OCI-LY3 (cell line): ENCODE results near the gene PSMC5.

ENCODE experiments used
- CTCF ChIP-seq: fragments of 200-600, 300-600 bp; sonication (generic); IDR thresholded peaks from 2 replicates; pipeline ENCODE4 v1.5.1; 2014; ENCODE audit warnings: antibody characterized with exemption, low read length, low read depth
- EZH2phosphoT487 ChIP-seq: fragments of 200-600 bp; shearing (Covaris generic); IDR thresholded peaks from 2 replicates; pipeline ENCODE4 v1.6.1; 2018; ENCODE audit warnings: antibody characterized with exemption, mixed run types, low read depth

DNA sequence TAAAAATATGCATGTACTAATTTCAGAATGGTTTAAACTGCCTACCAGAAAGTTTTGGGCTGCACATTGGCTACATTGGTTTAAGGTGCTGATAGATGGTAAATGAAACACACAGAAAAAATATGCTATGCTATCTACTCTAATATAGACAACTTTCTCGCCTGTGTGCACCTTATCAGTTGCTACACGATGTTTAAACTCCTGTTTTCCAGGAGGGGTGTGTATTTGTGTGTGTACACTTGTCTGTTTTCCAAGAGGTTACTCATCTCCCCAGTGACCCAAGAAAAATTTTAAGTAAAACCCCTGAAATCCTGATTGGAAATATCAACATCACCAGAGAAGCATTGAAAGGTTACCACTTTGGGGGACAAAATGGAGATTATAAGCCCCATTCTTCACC lies 21.6 kb upstream of the PSMC5 start:
- TF ChIP-seq CTCF, result no peak
- TF ChIP-seq EZH2phosphoT487, result no peak
